ENCODE data around the gene HTT-AS. TPM values are rescaled to one million over a fixed set of nuclear protein-coding genes. Genes with fewer than 3 reads are reported as not detected.

Gene HTT-AS
- total and polyA plus RNA-seq, 8 donors: not detected

DNA sequence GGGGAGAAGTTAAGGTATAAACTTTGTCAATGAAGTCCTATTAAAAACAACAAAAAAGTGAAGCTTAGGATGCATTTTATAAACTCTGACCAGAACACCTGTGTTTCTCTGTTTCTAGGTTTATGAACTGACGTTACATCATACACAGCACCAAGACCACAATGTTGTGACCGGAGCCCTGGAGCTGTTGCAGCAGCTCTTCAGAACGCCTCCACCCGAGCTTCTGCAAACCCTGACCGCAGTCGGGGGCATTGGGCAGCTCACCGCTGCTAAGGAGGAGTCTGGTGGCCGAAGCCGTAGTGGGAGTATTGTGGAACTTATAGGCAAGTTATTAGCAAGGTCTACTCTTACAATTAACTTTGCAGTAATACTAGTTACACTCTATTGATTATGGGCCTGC is 46.8 kb upstream of the HTT-AS start:
- intact Hi-C loops (cut with DNase I): no loop called here
- no peak overlapping the region for H3K4me3 ChIP-seq
- peaks cover 0 to 71% of the 10 kb centered on the region in 2 donors for H3K36me3 ChIP-seq
- H3K9me3 ChIP-seq: no peaks in the 10 kb centered on the region
- H3K27me3 ChIP-seq: no peaks in the 10 kb centered on the region
- no peak for TF ChIP-seq CTCF (IDR thresholded peaks at IDR 0.05)
- ATAC-seq (no peak), DNase-seq (no peak)
- H3K4me1 ChIP-seq: peaks cover 0 to 12% of the 10 kb centered on the region in 2 donors
- H3K27ac ChIP-seq: peak overlapping the region in 1 of 2 donors; percentile 68

DNA sequence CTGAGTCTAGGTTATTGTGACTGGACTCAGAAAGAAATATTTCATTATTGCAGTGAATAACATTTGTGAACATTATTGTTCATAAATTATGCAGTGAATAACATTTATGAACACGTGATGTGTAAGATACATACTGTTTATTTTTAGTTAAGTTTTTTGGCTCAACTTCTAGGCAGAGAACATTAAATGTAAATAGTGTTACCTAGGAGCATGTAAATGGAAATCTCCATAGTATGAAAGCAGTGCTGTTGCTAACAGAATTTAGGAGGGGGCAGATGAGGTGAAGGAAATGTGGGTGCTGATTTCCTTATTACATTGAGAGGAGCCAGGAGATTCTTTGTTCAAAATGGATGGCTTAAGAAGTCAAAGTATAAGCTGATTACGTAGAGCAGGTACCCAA is 45.1 kb upstream of the HTT-AS start:
- Histone ChIP-seq H3K9me3 (no peaks in the 10 kb centered on the region), H3K4me3 (no peak overlapping the region), H3K27ac (no peak overlapping the region), H3K36me3 (peaks cover 0 to 78% of the 10 kb centered on the region in 2 donors), H3K4me1 (peaks cover 0 to 12% of the 10 kb centered on the region in 2 donors), H3K27me3 (no peaks in the 10 kb centered on the region)
- no peak for DNase-seq
- intact Hi-C loops (cut with DNase I): no loop called here
- no peak for ATAC-seq
- TF ChIP-seq CTCF (IDR thresholded peaks at IDR 0.05): no peak

DNA sequence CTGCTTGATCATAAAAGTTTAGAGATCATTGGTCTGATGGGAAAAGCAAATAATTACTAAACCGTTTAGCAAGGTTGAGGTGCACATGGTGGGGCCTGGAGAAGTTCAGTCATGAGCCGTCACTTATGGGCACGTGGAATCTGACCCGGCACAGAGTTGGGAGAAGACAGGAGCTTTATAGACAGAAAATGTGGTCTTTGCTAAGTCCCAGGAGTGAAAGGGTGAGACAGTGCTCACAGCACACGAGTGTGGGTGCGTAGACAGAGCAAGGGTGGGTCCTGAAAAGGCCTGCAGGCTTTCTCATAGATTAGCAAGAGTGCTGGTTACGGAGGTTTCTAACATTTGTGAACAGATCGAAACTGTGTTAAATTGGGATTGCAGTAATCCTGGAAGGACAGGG is 44.0 kb upstream of the HTT-AS start:
- intact Hi-C loops (cut with DNase I): no loop called here
- no peaks in the 10 kb centered on the region for H3K9me3 ChIP-seq
- no peaks in the 10 kb centered on the region for H3K27me3 ChIP-seq
- peaks cover 0 to 7% of the 10 kb centered on the region in 2 donors for H3K4me1 ChIP-seq
- no peak for TF ChIP-seq CTCF (IDR thresholded peaks at IDR 0.05)
- no peak overlapping the region for H3K27ac ChIP-seq
- ATAC-seq (no peak), DNase-seq (no peak)
- H3K36me3 ChIP-seq: peaks cover 0 to 83% of the 10 kb centered on the region in 2 donors
- H3K4me3 ChIP-seq: no peak overlapping the region

DNA sequence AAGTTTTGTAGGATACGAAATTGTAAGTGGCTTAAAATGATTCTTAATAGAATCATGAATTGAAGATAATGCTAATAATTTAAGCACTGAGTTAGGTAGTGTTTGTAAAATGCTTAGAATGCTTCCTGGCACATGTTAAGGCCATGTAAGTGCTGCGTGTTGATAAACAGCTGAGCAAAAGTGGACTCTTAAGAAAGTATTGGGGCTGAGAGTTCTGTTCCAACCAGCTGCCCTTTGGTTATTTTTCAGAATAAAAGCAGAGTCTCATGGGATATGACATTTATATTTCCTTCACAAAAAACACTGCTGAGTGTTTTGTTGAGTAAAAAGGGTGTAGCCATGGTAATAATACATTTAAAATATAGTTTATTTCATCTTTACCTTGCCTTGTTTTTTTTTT is 42.6 kb upstream of the HTT-AS start:
- Histone ChIP-seq H3K4me1 (peaks cover 0 to 4% of the 10 kb centered on the region in 2 donors), H3K9me3 (no peaks in the 10 kb centered on the region), H3K36me3 (peaks cover 0 to 78% of the 10 kb centered on the region in 2 donors), H3K27me3 (no peaks in the 10 kb centered on the region), H3K4me3 (no peak overlapping the region), H3K27ac (no peak overlapping the region)
- intact Hi-C loops (cut with DNase I): no loop called here
- DNase-seq: no peak
- no peak for ATAC-seq
- TF ChIP-seq CTCF (IDR thresholded peaks at IDR 0.05): no peak

DNA sequence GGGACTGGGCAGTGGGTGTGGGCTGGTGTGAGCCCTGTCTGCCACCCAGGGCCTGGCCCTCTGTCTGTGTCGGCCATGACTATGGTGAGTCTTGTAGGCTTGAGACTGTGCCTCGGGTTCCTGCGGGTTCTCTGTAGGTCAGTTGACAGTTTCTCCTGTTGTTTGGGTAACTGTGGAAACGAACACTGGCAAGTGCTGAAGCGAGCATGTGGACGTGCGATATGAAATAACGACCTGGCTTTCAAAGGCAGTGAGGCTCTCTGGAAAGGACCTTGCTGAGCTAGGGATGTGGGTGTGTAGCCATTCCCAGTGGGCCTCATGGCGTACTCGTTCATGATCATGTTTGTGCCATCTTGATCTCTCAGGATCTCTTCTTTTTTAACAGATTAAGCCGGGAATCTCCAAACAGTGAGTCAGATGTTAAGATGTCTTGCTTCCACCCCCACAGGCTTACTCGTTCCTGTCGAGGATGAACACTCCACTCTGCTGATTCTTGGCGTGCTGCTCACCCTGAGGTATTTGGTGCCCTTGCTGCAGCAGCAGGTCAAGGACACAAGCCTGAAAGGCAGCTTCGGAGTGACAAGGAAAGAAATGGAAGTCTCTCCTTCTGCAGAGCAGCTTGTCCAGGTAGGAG is 41.4 kb upstream of the HTT-AS start:
- no peak for ATAC-seq
- peaks cover 0 to 78% of the 10 kb centered on the region in 2 donors for H3K36me3 ChIP-seq
- no peaks in the 10 kb centered on the region for H3K4me1 ChIP-seq
- no peaks in the 10 kb centered on the region for H3K27me3 ChIP-seq
- H3K27ac ChIP-seq: no peak overlapping the region
- no peak for DNase-seq
- H3K4me3 ChIP-seq: no peak overlapping the region
- intact Hi-C loops (cut with DNase I): no loop called here
- no peak for TF ChIP-seq CTCF (IDR thresholded peaks at IDR 0.05)
- no peaks in the 10 kb centered on the region for H3K9me3 ChIP-seq
